Bone marrow (tissue), 2 donors: ENCODE results near the gene KPTN.
A peak's percentile ranks its signal among the peaks of the same experiment; 100 is the strongest.
"Not testable (repeated sequence)": the region's sequence is repeated elsewhere in the genome, so short reads cannot be mapped to it uniquely, and the experiment has no call there.

Source experiments
- DNase-seq, 2 donors: peaks; one replicate each; lab custom pipeline; 2025; lab: John Stamatoyannopoulos, UW

KPTN gene

DNA sequence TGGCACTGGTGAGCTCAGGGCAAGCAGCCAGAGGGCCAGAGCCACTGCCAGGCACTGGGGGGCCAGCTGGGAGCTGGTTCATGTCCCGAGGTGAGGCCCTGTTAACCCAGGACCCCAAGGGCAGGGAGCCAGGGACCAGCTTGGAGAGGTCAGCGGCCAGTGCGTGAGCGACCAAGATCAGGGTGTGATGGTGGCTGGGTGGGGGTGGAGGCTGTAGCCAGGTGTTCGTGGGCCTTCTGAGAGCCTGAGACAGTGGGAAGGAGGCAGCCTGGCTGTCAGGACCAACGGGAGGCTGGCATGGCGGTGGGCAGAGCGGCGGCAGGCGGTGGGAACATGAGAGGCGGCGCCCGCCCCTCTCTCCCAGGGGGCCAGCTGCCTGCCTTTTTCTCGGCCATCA lies 8.1 kb upstream of the KPTN start:
- DNase-seq = no peak

DNA sequence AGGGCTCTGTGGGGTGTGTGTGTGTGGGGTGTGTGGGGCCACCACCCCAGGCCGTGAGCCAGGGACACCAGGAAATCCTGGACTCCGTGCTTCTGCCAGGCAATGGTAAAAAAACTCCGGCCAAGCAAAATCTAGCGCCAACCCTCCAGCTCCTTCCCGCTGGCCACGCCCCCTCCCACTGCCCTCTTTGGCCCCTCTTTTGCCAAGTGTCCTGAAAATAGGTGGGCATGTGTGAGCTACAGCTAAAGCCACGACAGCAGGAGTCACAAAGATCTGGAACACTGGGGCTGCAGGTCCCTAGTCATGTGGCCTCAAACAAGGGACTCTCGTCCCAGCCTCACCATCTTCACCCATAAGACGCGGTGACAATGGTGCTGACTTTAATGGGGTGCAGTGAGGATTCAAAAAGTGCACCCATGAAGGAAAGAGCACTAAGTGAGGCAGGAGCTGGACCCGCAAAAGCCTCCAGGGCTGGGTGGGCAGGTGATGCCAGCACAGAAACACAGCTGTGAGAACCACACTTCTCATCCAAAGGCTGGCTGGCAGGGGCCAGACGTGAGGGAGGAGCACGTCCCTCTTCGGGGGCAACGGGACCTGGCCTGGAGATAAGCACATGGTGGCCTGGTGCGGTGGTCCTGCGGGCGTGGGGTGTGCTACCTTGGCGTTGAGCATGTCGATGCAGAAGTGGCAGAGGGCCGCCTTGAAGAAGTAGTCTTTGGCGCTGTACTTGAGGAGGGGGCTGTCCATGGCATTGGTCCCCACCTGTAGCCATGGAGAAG lies 7.5 kb upstream of the KPTN start:
- no peak for DNase-seq

GRCh38 chr19:47490847-47491246 lies 6.8 kb upstream of the KPTN start:
- no peak for DNase-seq

DNA sequence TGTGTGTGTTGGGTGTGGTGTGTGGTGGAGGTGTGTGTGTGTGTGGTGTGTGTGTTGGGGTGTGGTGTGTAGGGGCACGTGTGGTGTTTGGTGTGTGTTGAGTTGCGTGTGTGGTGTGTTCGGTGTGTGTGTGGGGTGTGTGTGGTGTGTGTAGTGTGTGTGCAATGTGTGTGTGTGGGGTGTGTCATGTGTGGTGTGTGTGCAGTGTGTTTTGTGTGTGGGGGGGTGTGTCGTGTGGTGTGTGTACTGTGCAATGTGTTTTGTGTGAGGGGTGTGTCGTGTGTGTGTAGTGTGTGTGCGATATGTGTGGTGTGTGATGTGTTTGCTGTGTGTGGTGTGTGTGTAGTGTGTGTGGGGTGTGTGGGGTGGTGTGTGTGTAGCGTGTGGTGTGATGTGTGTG lies 6.0 kb upstream of the KPTN start:
- no peak for DNase-seq

GRCh38 chr19:47489072-47489914 lies 5.3 kb upstream of the KPTN start:
- no peak for DNase-seq

DNA sequence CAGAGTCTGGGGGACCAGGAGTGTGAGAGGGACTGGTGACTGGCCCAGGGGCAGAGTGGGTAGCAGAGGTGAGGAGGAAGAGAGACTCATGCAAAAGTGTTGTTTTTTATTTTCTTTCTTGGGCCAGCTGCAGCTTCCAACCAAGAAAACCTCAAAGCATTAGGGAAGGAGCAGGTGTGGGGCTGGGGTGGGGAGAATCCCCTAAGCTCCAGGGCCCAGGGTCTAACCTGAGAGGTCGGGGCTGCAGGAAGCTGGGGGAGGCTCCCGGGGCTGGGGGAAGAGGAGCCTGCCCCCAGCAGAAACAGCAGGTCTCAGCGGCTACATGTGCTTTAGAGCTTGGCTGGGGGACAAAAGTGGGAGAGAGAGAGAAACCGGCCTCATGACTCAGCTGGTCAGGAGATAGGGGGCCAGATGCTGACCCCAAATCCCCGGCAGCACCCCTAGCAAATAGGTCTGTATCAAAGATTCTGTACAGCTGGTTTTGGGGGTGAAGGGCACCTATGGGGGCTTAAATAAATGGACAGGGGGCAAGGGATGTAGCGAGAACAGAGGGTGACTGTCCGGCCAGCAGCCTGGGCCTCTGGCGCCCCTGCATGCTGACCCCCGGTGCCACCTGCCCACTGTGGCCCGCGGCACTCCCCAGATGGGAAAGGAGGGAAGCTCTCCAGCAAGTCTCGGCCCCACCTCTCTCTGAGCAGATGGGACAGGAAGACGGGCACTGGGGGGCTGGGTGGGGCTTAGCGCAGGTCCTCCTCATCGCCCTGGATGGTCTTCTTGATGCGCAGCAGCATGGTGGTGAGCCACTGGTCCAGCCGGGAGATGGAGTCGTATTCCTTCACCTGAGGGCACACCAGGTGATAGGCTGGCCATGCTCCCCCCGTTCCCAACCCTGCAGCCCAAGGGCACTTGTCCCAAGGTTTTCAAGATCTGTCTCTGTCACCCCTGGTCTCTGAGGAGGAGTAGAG lies 3.8 kb upstream of the KPTN start:
- DNase-seq = no peak

DNA sequence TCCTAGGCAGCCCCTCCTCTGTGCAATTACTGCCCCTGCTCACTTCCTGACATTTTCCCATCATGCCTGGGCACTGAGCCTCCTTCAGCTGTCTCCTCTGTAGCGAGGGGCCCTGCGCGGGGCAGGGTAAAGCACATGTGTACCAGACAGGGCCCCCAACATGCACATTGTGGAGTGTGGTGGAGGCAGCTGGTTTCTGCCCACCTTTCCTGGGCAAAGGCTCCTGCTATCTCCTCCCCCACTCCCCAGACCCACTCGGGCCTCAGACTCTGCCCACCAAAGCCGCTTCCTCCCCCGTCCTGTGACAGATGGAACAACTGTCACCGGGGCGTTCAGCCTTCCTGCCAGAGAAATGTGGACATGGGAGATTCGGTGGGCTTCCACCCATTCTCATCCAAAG lies 2.9 kb upstream of the KPTN start:
- peak in 1 of 2 donors; percentile 13 for DNase-seq

DNA sequence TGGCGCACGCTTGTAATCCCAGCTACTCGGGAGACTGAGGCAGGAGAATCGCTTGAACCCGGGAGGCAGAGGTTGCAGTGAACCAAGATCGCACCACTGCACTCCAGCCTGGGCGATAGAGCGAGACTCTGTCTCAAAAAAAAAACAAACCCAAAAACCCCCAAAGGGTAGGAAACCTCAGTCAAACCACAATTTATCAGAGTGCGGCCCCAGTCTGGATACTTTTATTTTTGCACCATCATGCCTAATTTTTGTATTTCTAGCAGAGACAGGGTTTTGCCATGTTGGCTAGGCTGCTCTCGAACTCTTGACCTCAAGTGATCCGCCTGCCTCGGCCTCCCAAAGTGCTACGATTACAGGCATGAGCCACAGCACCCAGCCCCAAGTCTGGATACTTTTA lies 2.2 kb upstream of the KPTN start:
- not testable (repeated sequence) for DNase-seq

DNA sequence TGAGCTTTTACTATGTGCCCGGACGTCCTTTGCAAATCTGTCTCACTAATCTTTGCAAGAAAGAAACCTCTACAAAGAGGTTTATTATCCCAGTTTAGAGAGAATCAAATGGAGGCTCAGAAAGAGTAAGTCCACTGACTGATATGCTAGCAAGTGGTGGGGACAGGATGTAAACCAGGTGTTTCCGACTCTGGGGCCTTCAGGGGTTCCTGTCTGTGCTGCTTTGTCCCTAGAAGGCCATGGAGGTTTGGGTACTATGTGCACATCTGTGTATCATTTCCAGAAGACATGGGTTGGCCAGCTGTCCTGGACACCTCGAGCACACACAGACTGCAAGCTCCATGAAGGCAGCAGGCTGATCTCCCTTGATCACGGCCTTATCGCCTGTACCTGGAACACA lies 1.2 kb upstream of the KPTN start:
- DNase-seq = no peak

- DNase-seq = no peak
Observed at GRCh38 chr19:47483200-47483599, 819 bp downstream of the KPTN start.

- DNase-seq = no peak
Observed at GRCh38 chr19:47481460-47482052, 2.5 kb downstream of the KPTN start.

GRCh38 chr19:47480658-47481057 lies 3.4 kb downstream of the KPTN start:
- no peak for DNase-seq

DNA sequence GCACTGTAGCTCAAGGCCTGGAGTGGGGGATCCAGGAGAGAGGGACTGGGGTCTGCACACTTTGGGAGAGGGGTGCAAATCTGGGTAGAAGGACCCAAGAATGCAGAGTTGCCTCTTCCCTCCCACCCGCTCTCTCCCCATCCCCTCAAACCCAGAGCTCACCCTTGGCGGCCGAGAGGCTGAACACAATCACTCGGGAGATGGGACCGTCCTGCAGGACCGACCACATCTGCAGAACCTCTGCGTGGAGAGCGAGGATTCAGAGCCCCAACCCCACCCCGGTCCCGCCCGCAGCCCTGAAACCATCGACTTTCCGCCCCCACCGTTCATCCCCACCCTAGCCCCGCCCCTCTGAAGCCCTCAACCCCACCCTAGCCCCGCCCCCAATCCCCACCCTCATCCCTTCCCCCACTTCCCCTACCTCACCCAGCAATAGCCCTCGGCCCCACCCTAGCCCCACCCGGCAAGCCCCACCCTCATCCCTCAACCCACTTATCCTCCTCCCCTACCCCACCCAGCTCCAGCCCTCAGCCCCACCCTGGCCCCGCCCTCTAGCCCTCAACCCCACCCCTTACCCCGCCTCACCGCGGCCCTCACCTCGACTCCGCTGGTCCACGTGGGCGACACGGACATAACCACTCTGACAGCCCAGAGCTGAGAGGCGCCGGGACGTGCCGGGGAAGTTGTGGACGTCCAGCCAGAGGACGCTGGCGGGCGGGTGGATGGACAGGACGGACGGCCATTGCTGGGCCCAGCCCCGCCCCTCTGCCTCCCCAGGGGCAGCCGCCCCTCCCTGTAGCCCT lies 4.1 kb downstream of the KPTN start:
- DNase-seq = no peak

DNA sequence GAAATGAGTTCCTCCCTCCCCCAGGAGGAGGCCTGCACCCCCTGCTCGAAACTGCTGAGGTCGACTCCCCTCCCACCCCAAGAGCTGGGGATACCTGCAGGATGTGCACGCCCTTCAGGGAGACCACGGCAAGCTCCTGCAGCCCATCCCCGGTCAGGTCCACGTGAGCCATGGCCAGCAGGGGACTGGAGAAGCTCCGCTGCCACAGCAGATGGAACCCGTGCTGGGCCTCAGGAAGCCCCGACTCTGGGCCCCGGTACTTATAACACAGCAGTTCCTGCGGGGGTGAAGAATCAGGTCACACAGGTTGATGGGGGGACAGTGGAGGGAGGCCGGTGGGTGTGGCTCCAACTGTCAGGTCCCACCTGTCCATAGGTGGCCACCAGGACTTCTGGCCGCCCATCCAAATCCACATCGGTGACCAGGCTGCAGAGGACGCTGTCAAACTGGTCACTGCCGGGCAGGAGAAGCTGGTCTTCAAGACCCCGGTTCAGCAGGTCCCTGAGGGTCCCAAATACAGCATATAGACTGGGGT lies 7.5 kb downstream of the KPTN start:
- no peak for DNase-seq

GRCh38 chr19:47475465-47475864 lies 8.6 kb downstream of the KPTN start:
- DNase-seq = no peak

DNA sequence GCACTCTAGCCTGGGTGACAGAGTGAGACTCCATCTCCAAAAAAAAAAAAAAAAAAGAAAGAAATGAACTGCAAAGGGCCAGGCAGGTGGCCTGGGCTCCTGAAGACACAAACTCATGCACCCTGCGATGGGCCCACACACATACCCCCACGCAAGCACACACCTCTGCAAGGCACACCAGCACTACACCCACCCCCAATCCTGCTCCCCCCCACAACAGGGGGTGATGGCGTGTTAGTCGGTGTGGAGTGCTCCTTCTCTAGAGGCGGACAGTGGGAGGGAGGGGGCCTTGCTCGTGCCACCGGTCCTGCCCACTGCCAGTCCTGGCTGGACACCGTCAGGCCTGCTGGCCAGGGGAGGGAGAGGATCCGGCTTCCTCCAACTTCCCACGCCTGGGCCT lies 10.7 kb downstream of the KPTN start:
- DNase-seq = no peak

GRCh38 chr19:47471733-47472457 lies 12.1 kb downstream of the KPTN start, which contains the start of gene SLC8A2:
Gene SLC8A2 (minus strand): TSS chr19:47471893. CDS start chr19:47466403, 5,490 bp downstream.
- DNase-seq = peak in 1 of 2 donors; percentile 54

- DNase-seq = no peak
Observed at GRCh38 chr19:47471381-47471732, 12.7 kb downstream of the KPTN start.

- DNase-seq = no peak
Observed at GRCh38 chr19:47470447-47471195, 13.4 kb downstream of the KPTN start.
